Peyer's patch (tissue), 4 donors: ENCODE measurements around the gene TCF7L2.

Source experiments
- POLR2A ChIP-seq, 2 donors: fragments of 450-650 bp; IDR thresholded peaks; one replicate each; pipeline ENCODE4 v1.5.1; 2017; ENCODE audit warnings: antibody characterized with exemption in 2 of 2, mild to moderate bottlenecking in 2 of 2, moderate library complexity in 2 of 2
- TF ChIP-seq, protein P1 (sequence below), 6 experiments: fragments of 450-650 bp in 4 of 6; fragments of 200-600 bp in 2 of 6; sonication (generic) in 1 of 6; IDR thresholded peaks; one replicate each; pipeline ENCODE4 v1.5.1; 2017 to 2019; ENCODE audit warnings: antibody characterized with exemption in 6 of 6, mild to moderate bottlenecking in 3 of 6, moderate library complexity in 1 of 6

DNA sequence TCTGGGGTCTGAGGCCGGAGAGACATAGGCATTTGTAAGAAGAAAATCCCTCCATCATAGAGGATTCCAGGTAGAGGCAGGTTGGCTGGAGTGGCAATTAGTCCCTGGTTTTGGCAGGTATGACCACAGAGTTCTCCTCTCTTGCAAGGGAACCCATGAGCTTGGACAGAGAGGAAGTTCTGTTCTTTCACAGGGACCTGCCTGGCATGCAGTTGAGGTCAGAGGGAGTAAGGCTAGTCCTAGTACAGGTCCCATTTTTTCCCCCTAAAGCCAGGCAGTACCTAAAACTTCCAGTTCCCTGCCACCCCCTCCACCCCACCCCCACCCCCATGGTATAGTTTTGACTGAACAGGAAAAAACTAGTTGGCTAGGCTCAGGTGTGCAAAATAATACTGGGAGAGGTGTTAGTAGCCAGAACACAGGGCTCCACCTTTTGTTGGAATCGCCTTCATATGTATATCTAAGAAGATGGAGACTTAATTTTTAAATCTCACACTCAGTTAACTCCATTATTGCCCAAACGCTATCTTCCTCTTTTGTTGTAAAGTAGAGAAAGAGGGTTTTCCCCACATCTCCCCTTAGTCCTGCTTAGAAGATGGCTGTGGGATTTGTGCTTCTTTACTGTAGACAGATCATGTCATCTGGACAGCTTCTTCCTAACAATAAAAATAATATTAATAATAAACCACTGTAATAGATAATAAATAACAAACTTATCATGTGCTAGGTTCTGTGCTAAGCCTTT lies 188.1 kb downstream of the TCF7L2 start:
- TF ChIP-seq, protein P1, sequence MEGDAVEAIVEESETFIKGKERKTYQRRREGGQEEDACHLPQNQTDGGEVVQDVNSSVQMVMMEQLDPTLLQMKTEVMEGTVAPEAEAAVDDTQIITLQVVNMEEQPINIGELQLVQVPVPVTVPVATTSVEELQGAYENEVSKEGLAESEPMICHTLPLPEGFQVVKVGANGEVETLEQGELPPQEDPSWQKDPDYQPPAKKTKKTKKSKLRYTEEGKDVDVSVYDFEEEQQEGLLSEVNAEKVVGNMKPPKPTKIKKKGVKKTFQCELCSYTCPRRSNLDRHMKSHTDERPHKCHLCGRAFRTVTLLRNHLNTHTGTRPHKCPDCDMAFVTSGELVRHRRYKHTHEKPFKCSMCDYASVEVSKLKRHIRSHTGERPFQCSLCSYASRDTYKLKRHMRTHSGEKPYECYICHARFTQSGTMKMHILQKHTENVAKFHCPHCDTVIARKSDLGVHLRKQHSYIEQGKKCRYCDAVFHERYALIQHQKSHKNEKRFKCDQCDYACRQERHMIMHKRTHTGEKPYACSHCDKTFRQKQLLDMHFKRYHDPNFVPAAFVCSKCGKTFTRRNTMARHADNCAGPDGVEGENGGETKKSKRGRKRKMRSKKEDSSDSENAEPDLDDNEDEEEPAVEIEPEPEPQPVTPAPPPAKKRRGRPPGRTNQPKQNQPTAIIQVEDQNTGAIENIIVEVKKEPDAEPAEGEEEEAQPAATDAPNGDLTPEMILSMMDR (IDR thresholded peaks at IDR 0.05), result no peak
- TF ChIP-seq POLR2A (IDR thresholded peaks at IDR 0.05), result no peak
